Measurements from ENCODE around the gene WDR83.

- TF ChIP-seq CTCF (IDR thresholded peaks at IDR 0.05), result no peak
- no peak for TF ChIP-seq POLR2A (IDR thresholded peaks at IDR 0.05)
Measured at GRCh38 chr19:12694641-12695040, 28.0 kb downstream of the WDR83 start.

Measured in adrenal gland (tissue), 5 donors.